OCI-LY3 (cell line): ENCODE measurements around the gene EHD3.

Experiments used
- CTCF ChIP-seq: fragments of 200-600, 300-600 bp; sonication (generic); IDR thresholded peaks from 2 replicates; pipeline ENCODE4 v1.5.1; 2014; ENCODE audit warnings: antibody characterized with exemption, low read length, low read depth
- EZH2phosphoT487 ChIP-seq: fragments of 200-600 bp; shearing (Covaris generic); IDR thresholded peaks from 2 replicates; pipeline ENCODE4 v1.6.1; 2018; ENCODE audit warnings: antibody characterized with exemption, mixed run types, low read depth

DNA sequence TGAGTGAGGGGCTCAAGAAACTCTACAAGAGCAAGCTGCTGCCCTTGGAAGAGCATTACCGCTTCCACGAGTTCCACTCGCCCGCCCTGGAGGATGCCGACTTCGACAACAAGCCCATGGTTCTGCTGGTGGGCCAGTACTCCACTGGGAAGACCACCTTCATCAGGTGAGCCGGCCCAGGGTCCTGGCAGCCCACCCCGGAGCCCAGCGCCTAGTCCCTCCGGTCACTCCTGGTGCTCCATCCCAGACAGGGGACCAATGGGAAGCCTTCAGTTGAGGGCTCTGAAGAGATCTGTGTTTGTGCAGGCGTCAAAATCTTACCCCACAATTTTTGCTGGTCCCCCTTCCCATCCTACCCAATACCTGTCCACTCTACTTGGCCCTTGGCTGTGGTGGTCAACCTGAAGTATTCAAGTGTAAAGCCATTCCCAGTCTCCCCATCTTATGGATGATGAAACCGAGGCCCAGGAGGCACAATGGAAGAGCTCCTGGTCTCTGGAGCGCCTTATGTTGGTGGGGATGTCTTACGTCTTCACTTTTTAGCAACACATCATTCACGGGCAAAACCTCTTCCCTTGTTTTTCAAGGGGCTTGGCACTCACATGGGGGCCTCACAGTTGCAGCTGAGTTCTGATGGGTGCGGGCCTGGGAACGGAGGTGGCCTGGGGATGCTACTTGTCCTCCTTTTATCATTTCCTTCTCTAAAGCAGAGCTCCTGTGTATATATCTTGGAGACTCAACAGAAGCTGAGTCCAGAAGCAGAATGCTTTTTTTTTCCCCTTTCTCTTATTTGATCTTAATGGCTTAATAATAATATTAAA is 941 bp downstream of the EHD3 start:
- TF ChIP-seq CTCF (no peak), EZH2phosphoT487 (no peak)
